NCI-H748 (cell line): ENCODE data around the gene CD300A.

Source experiments
- DNase-seq: peaks from one replicate; lab custom pipeline; 2025; ENCODE audit not compliant: unreplicated experiment; lab: John Stamatoyannopoulos, UW

The CD300A gene

GRCh38 chr17:74466111-74466827 is at the start of gene CD300A:
CD300A (plus strand) TSS chr17:74466634; CDS start chr17:74466704, 70 bp downstream.
- DNase-seq, result no peak

GRCh38 chr17:74417178-74418045 is 49.0 kb upstream of the CD300A start:
- DNase-seq, result no peak

GRCh38 chr17:74419928-74420411 is 46.5 kb upstream of the CD300A start:
- DNase-seq, result no peak

- no peak for DNase-seq
Observed at GRCh38 chr17:74424117-74424516, 42.3 kb upstream of the CD300A start.

GRCh38 chr17:74424657-74425056 is 41.8 kb upstream of the CD300A start:
- no peak for DNase-seq

GRCh38 chr17:74426551-74427047 is 39.8 kb upstream of the CD300A start:
- no peak for DNase-seq

- no peak for DNase-seq
Observed at GRCh38 chr17:74427048-74427762, 39.2 kb upstream of the CD300A start.

- no peak for DNase-seq
Observed at GRCh38 chr17:74427763-74428153, 38.7 kb upstream of the CD300A start.

- DNase-seq, result no peak
Observed at GRCh38 chr17:74429604-74430384, 36.6 kb upstream of the CD300A start.

GRCh38 chr17:74430385-74430705 is 36.1 kb upstream of the CD300A start:
- no peak for DNase-seq

- peak; percentile 78 for DNase-seq
Observed at GRCh38 chr17:74430706-74431567, 35.5 kb upstream of the CD300A start.

GRCh38 chr17:74431568-74432423 is 34.6 kb upstream of the CD300A start, which contains the start of gene GPRC5C:
GPRC5C (plus strand) TSS chr17:74432088; CDS start chr17:74439777, 7,689 bp downstream.
- peak; percentile 82 for DNase-seq

- DNase-seq, result peak; percentile 34
Observed at GRCh38 chr17:74432424-74432690, 34.1 kb upstream of the CD300A start.

- no peak for DNase-seq
Observed at GRCh38 chr17:74432766-74433391, 33.6 kb upstream of the CD300A start.

- no peak for DNase-seq
Observed at GRCh38 chr17:74433421-74434121, 32.9 kb upstream of the CD300A start.

GRCh38 chr17:74435775-74436359 is 30.6 kb upstream of the CD300A start:
- DNase-seq, result no peak

- peak; percentile 6 for DNase-seq
Observed at GRCh38 chr17:74437702-74438101, 28.7 kb upstream of the CD300A start.
